DND-41 (cell line): ENCODE results near the gene CCDC185.

Experiments
- CTCF ChIP-seq: IDR thresholded peaks from 2 replicates; pipeline ENCODE4 v1.5.1; 2012; ENCODE audit warnings: borderline replicate concordance, low read length, moderate library complexity, mild to moderate bottlenecking; ENCODE audit not compliant: poor library complexity, severe bottlenecking; ENCODE audit errors: extremely low read depth
- EZH2 ChIP-seq: IDR thresholded peaks from 3 replicates; pipeline ENCODE4 v1.6.1; 2012; ENCODE audit warnings: borderline replicate concordance, low read depth, mild to moderate bottlenecking, moderate library complexity, low read length, inconsistent platforms; ENCODE audit not compliant: severe bottlenecking

GRCh38 chr1:223347583-223347982 is 45.6 kb upstream of the CCDC185 start:
- no peak for TF ChIP-seq CTCF
- TF ChIP-seq EZH2 = no peak
